T-helper 2 cell treated with Interferon-gamma antibody and Interleukin-4, amounts not matched to agents 100 ng/mL and 5 ng/mL, for 36 hours (primary cell): Measurements from ENCODE around the gene CPB2. TPM values are rescaled to one million over a fixed set of nuclear protein-coding genes. Genes with fewer than 3 reads are reported as not detected.

Experiments
- intact Hi-C: fragments of 100-400 bp; cut with micrococcal nuclease; formaldehyde crosslinking; loops from one replicate; pipeline ENCODE4 v1.15.1; 2023
- total RNA-seq: library from RNA; stranded (reverse); gene quantifications from 2 replicates; pipeline ENCODE4 v1.2.3, GENCODE V29; 2022

CPB2 gene
- total RNA-seq, 1 donor from 2014 or later: not detected

- intact Hi-C loops: loop anchor here (2.0 to 10.0 kb wide), 6 partner anchors 244 to 1065 kb away; partner anchors contain the start of genes COG3, GPALPP1, LRCH1 and NUFIP1
Observed at GRCh38 chr13:46053162-46054012, 51.4 kb downstream of the CPB2 start.

- intact Hi-C loops: loop anchor here (1.0 to 10.0 kb wide), 9 partner anchors 74 to 1064 kb away; partner anchors contain the start of genes COG3, GPALPP1, LCP1 and LRCH1
Observed at GRCh38 chr13:46052319-46053161, 52.3 kb downstream of the CPB2 start, which contains the start of gene ZC3H13. Gene ZC3H13, minus strand, starts transcription at chr13:46052746. Its CDS starts 7,239 bp downstream, at chr13:46045507.

- intact Hi-C loops: loop anchor here (1.0 to 10.0 kb wide), 9 partner anchors 74 to 1063 kb away; partner anchors contain the start of genes COG3, GPALPP1, LCP1 and LRCH1
Observed at GRCh38 chr13:46051968-46052318, 52.9 kb downstream of the CPB2 start.

GRCh38 chr13:46050771-46051170, 54.1 kb downstream of the CPB2 start:
- intact Hi-C loops: loop anchor here (5.0 to 10.0 kb wide), 4 partner anchors 247 to 706 kb away; partner anchors contain the start of genes LRCH1, SLC25A30 and TPT1

GRCh38 chr13:46045424-46045823, 59.4 kb downstream of the CPB2 start:
- intact Hi-C loops: no loop called here

GRCh38 chr13:46043647-46044046, 61.2 kb downstream of the CPB2 start:
- intact Hi-C loops: no loop called here

- intact Hi-C loops: no loop called here
Observed at GRCh38 chr13:46041419-46041839, 63.4 kb downstream of the CPB2 start.

- intact Hi-C loops: no loop called here
Observed at GRCh38 chr13:46040763-46041162, 64.1 kb downstream of the CPB2 start.

- intact Hi-C loops: no loop called here
Observed at GRCh38 chr13:46039411-46040182, 65.2 kb downstream of the CPB2 start.

- intact Hi-C loops: no loop called here
Observed at GRCh38 chr13:46038296-46038695, 66.5 kb downstream of the CPB2 start.

GRCh38 chr13:46035066-46035465, 69.8 kb downstream of the CPB2 start:
- intact Hi-C loops: no loop called here

- intact Hi-C loops: no loop called here
Observed at GRCh38 chr13:46032341-46032740, 72.5 kb downstream of the CPB2 start.

- intact Hi-C loops: no loop called here
Observed at GRCh38 chr13:46031581-46032263, 73.1 kb downstream of the CPB2 start.

GRCh38 chr13:46025157-46025556, 79.7 kb downstream of the CPB2 start:
- intact Hi-C loops: no loop called here

GRCh38 chr13:46022481-46022880, 82.4 kb downstream of the CPB2 start:
- intact Hi-C loops: no loop called here

- intact Hi-C loops: no loop called here
Observed at GRCh38 chr13:46016216-46016615, 88.6 kb downstream of the CPB2 start.

GRCh38 chr13:46015366-46015765, 89.5 kb downstream of the CPB2 start:
- intact Hi-C loops: no loop called here

- intact Hi-C loops: no loop called here
Observed at GRCh38 chr13:46012404-46012803, 92.4 kb downstream of the CPB2 start.

GRCh38 chr13:46010148-46010547, 94.7 kb downstream of the CPB2 start:
- intact Hi-C loops: no loop called here

GRCh38 chr13:46008631-46009030, 96.2 kb downstream of the CPB2 start:
- intact Hi-C loops: no loop called here
